ENCODE data around the gene COL19A1.

The COL19A1 gene

GRCh38 chr6:69901361-69901760 lies 35.0 kb downstream of the COL19A1 start:
- no peak for DNase-seq
- Histone ChIP-seq H4K20me1 (ENCODE audit: insufficient read depth, low read length) (no peaks in the 10 kb centered on the region), H3K4me3 (ENCODE audit: low read length) (no peak overlapping the region), H3F3A (ENCODE audit: insufficient read depth, low read length) (no peaks in the 10 kb centered on the region), H3K79me2 (ENCODE audit: low read length) (no peaks in the 10 kb centered on the region), H3K4me2 (ENCODE audit: low read depth, low read length) (no peak overlapping the region), H3K27me3 (replicated peaks; ENCODE audit: insufficient read depth, low read length) (no peaks in the 10 kb centered on the region), H3K9ac (ENCODE audit: low read length) (no peak overlapping the region), H3K27ac (ENCODE audit: low read length) (no peak overlapping the region), H3K36me3 (replicated peaks; ENCODE audit: insufficient read depth, low read length) (no peaks in the 10 kb centered on the region), H3K9me3 (replicated peaks; ENCODE audit: insufficient read depth, low read length) (no peaks in the 10 kb centered on the region), H2AFZ (ENCODE audit: low read length) (no peak overlapping the region), H3K4me1 (ENCODE audit: low read length) (no peaks in the 10 kb centered on the region), H3K9me2 (replicated peaks; ENCODE audit: insufficient read depth, low read length) (no peaks in the 10 kb centered on the region)
- TF ChIP-seq CTCF (IDR thresholded peaks at IDR 0.05; ENCODE audit: low read length) (no peak), EZH2 (optimal IDR thresholded peaks at IDR 0.05; ENCODE audit: low read depth, low read length) (no peak), EZH2phosphoT487 (IDR thresholded peaks at IDR 0.05; ENCODE audit: low read length) (no peak)

- no peak overlapping the region for H3K9ac ChIP-seq (ENCODE audit: low read length)
- DNase-seq = no peak
Measured at GRCh38 chr6:69907981-69908498, 41.7 kb downstream of the COL19A1 start.

DNA sequence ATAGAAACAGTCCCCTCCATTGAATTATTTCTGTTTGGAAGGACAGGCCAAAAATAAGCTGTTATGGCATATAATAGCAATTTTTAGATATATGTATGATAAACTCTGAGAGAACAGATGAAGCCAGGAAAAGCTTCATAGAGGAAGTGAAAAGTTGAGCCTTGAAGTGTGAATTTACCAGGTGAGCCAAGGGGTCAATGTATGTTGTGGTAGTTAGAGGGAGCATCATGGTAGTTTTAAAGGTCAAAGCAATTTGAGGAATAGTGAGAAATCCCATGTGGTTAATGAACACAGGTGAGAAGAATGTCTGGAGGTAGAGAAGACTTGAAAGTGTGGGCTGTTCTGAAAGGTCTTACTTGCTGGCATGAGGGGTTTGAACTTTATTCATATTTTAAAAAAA lies 47.0 kb downstream of the COL19A1 start:
- no peak for DNase-seq
- H3K9me2 ChIP-seq (replicated peaks; ENCODE audit: insufficient read depth, low read length) = no peaks in the 10 kb centered on the region
- no peak for TF ChIP-seq EZH2 (optimal IDR thresholded peaks at IDR 0.05; ENCODE audit: low read depth, low read length)
- no peak for TF ChIP-seq EZH2phosphoT487 (IDR thresholded peaks at IDR 0.05; ENCODE audit: low read length)
- TF ChIP-seq CTCF (IDR thresholded peaks at IDR 0.05; ENCODE audit: low read length) = no peak
- H2AFZ ChIP-seq (ENCODE audit: low read length) = no peak overlapping the region
- no peaks in the 10 kb centered on the region for H4K20me1 ChIP-seq (ENCODE audit: insufficient read depth, low read length)
- no peaks in the 10 kb centered on the region for H3K9me3 ChIP-seq (replicated peaks; ENCODE audit: insufficient read depth, low read length)
- no peak overlapping the region for H3K4me3 ChIP-seq (ENCODE audit: low read length)
- H3K4me2 ChIP-seq (ENCODE audit: low read depth, low read length) = no peak overlapping the region
- no peak overlapping the region for H3K27ac ChIP-seq (ENCODE audit: low read length)
- no peak overlapping the region for H3K9ac ChIP-seq (ENCODE audit: low read length)
- no peaks in the 10 kb centered on the region for H3K27me3 ChIP-seq (replicated peaks; ENCODE audit: insufficient read depth, low read length)
- no peaks in the 10 kb centered on the region for H3K36me3 ChIP-seq (replicated peaks; ENCODE audit: insufficient read depth, low read length)
- no peaks in the 10 kb centered on the region for H3K4me1 ChIP-seq (ENCODE audit: low read length)
- H3K79me2 ChIP-seq (ENCODE audit: low read length) = no peaks in the 10 kb centered on the region
- H3F3A ChIP-seq (ENCODE audit: insufficient read depth, low read length) = no peaks in the 10 kb centered on the region

More at GRCh38 chr6:69907981-69908498, 41.7 kb downstream of the COL19A1 start:
- H3K4me1 ChIP-seq (ENCODE audit: low read length) = no peaks in the 10 kb centered on the region
- H3K79me2 ChIP-seq (ENCODE audit: low read length) = no peaks in the 10 kb centered on the region
- TF ChIP-seq CTCF (IDR thresholded peaks at IDR 0.05; ENCODE audit: low read length) = no peak
- no peak for TF ChIP-seq EZH2 (optimal IDR thresholded peaks at IDR 0.05; ENCODE audit: low read depth, low read length)
- TF ChIP-seq EZH2phosphoT487 (IDR thresholded peaks at IDR 0.05; ENCODE audit: low read length) = no peak
- H3K27ac ChIP-seq (ENCODE audit: low read length) = no peak overlapping the region
- H4K20me1 ChIP-seq (ENCODE audit: insufficient read depth, low read length) = no peaks in the 10 kb centered on the region
- H2AFZ ChIP-seq (ENCODE audit: low read length) = no peak overlapping the region
- no peaks in the 10 kb centered on the region for H3F3A ChIP-seq (ENCODE audit: insufficient read depth, low read length)
- H3K36me3 ChIP-seq (replicated peaks; ENCODE audit: insufficient read depth, low read length) = no peaks in the 10 kb centered on the region
- H3K4me2 ChIP-seq (ENCODE audit: low read depth, low read length) = no peak overlapping the region
- no peak overlapping the region for H3K4me3 ChIP-seq (ENCODE audit: low read length)
- no peaks in the 10 kb centered on the region for H3K9me2 ChIP-seq (replicated peaks; ENCODE audit: insufficient read depth, low read length)
- no peaks in the 10 kb centered on the region for H3K27me3 ChIP-seq (replicated peaks; ENCODE audit: insufficient read depth, low read length)
- no peaks in the 10 kb centered on the region for H3K9me3 ChIP-seq (replicated peaks; ENCODE audit: insufficient read depth, low read length)

Data from MM.1S (cell line).